ENCODE measurements around the gene SLC9A5.

The SLC9A5 gene

DNA sequence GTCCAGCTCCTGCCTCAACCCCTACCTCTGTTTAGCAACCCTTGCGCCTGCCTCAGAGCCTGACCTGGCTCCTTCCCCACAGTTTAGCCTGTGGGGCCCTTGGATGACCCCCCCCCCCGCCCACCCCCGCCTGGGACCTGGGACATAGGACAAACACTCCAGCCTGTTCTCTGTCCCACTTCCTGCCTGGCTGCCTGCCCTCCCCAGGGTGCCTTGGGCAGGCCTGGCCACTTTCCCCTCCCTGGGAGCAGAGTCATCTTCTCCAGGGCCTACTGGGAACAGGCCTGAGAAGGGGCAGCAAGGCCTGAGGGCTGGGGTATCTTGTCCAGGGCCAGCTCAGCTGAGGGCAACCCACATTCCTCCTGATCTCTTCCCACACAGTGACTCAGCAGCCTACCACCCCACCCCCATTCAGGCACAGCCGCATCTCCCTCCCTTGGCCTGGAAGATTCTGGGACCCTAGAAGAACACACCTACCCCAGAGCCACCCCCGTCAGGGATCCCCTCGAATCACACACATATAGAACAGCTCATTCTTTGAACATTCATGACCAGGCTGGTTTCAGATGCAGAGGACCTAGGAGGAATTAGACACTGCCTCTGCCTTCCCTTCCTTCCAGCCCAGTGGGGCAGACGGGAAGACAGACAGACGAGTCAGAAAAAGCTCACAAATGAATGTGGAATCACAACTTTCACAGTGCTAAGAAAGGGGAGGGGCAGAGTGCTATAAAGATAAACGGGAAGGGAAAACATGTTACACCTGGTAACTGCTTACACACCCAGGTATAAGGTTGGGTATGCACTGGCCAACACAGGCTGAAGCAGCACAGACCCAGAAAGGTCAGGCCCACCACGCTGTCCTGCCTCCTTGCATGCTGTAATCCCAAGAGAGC lies 7.5 kb upstream of the SLC9A5 start:
- DNase-seq: no peak

DNA sequence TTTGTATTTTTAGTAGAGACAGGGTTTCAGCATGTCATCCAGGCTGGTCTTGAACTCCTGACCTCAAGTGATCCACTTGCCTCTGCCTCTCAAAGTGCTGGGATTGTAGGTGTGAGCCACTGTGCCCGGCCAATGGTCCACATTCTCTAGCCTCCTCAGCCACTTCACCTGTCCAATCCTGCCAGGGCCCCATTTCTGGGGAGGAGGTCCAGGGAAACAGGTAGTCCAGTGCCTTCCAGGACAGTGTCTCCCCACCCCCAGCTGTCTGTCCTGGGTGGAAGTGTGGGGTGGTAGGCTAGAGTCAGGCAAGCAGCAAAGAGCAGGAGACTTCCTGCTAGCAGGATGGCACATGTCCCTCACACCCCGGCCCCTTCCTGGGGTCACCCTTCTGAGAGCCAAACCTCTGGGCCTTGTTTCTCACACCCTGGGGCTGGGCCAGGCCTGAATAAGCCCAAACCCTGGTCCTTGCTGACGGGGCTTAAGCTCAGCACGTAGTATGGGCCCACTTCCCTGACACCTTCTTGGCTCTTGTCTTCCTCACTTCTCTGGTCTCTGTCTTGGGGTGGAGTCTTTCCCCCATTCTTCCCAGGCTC lies 6.5 kb upstream of the SLC9A5 start:
- no peak for DNase-seq

DNA sequence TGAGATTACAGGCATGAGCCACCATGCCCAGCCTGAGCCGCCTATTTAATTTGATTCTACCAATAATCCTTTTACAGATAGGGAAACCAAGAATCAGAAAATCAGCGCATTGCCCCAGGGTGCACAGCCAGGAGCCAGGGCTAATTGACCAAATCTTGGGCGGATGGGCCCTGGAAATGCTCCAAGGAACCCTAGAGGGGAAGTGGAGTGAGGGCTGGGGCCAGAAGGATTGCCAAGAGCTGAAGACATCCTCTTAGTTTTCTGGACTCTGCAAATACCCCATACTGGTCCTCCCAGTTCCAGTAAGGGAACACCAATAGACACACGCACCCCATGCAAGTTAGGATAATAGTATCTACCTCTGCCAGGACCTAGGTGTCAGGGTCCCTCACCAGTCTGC lies 5.3 kb upstream of the SLC9A5 start:
- no peak for DNase-seq

DNA sequence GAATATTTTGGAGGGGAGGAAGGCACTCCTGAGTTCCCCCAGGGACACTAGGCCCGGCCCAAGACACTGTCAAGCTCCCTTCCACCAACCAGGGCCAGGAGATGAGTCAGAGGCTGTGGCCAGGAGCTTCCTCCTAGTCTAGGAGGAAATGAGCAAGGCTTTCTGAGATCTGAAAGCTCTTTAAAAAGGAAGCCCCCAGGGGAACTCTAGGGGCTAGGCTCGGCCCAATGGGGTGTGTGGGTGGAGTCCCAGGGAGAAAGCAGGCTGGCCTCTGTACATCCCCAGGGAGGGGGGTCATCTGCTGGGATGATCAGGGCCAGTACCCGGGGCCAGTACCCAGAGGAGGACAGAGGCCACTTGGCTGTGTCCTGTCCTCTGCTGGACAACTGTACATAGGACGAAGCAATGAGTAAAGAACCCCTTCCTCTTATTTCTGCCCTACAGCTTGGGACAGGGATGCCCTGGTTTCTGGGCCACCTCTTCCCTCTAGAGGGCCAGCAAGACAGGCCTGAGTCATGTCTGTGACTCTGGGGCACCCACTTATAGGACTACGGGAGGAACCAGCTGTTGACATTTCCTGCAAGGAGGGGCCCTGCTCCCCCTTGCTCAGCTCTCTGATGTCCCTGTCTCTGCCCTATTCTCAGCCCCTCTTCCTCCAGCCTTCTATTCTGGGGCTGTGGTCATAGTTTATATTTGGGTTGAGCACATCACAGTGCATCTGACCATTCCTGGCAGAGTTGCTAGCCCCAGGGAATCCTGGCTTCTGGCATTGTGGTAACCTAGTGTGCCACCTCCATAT lies 4.2 kb upstream of the SLC9A5 start:
- peak; percentile 84 to 86 for DNase-seq

DNA sequence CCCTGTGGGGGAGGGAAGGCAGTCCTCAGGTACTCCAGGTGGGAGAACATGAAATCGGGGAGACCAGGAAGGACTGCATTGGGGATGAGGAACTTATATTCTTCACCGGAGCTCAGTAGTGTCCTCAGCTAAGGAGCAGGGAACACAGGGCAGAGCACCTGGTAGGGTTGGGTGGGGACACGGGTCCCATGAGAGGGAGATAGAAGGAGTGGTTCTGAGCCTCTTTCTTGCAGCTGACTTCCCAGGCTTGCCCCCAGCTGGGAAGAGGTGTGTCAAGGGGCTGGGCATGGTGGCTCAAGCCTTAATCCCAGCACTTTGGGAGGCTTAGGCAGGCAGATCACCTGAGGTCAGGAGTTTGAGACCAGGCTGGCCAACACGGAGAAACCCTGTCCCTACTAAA lies 3.6 kb upstream of the SLC9A5 start:
- no peak for DNase-seq

DNA sequence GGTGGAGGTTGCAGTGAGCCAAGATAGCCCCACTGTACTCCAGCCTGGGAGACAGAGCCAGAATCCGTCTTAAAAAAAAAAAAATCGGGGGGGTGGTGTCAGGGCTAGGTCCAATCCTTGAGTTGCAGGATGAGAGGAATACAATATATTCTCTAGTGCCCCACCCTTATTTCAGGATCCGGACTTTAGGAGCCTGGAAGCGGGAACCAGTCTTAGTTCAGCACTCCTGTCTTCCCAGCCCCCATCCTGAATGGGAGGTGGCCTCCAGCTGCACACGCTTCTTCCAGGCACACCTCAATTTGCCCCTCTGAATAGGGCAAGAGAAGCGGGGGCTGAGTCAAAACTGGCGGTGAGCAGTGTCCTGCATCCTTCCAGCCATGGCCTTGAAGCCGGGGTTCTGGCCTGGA lies 3.1 kb upstream of the SLC9A5 start:
- DNase-seq: no peak

DNA sequence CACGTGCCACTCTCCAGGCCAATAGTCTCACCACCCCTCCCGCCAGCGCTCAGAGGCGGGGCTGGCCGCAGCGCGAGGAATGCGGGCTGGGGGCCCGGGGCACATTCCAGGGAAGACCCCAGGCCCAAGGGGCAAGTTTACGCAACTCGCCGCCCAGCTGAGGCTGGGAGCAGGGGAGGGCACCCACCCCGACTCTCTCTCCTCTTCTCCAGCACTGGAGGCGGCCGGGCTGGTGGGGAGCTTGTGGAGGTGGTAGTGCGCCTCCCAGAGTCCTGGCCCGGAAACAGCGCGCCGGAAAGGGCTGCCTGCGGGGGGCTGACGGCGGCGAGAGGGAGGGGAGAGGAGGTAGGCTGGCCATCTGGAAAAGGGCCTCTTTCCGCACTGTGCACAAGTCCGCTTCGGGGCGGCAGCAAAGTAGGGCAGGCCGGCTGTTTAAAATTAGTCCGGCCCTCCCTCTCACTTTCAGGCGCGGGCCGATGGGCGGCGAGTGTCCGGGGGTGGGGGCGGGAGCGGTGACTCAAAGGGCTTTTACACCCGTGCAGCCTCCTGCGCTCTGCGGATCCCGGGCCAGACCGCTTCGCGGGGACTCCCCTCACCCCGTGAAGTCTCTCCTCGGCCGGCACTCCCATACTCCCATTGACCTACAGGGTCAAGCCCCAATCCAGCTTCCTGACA lies 2.6 kb upstream of the SLC9A5 start:
- peak; percentile 48 to 52 for DNase-seq

DNA sequence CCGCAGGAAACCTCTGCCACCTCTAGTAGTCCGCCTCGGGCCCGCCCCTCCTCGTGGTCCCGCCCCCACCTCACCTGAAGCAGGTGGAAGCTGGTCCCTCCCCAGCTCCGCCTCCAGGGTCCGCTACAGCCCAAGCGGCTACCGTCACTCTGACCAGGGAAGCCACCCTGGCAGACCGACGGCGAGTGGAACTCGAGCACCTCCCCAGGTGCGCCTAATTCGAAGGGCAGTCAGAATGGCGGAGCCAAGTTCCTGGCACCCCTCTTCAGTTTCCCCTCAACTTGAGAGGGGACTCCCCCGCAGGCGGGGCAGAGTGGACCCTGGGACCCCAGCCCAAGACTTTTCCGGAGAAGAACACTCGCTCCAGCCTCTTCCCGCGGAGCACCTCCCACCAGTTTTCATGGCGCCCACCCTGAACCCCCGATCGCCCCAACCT lies 2.0 kb upstream of the SLC9A5 start:
- peak in 1 of 2 donors; percentile 57 for DNase-seq

DNA sequence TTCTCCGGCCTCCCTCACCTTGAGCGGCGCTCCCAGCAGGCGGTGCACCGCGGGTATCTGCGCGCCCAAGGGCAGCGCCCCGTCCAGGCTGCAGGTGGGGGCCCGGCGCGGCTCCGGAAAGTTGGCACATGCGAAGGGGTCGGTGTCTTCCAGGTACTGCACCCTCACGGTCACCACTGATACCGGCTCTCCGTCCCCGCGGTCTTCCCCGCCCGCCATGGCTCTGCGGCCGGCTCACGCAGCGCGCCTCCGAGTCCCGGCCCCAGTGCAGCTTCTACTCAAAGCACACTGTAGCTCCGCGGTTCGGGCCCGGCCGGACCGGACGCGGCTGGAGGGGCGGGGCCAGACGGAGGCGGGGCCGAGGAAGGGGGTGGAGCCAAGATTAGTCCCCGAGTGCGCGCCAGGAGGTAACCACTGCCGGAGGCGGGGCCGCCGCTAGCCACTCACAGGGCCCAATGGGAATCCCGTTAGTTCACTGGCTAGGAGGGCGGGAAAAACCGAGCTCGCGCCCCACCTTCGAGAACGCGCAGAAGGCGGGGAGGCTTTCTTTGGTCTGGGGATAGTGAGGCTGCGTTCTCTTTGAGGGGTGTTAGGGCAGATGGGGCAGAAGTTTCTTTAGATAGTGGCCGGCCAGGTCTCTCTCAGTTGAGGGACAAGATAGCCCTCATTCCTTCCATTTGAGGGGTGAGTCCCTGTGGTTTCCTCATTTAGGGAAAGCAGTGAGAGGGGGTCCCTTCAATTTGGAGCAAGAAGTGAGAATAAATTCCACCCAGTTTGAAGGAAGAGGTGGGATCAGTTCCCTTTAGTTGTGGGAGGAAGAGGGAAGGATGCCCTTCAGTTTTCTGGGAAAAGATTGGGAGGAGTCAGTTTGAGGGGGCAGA lies 1.3 kb upstream of the SLC9A5 start, which contains the start of gene FHOD1:
TSS of gene FHOD1 (minus strand) at position 290 of the 881 bp plus-strand sequence. CDS start at position 219, 71 bp downstream.
- peak; percentile 96 for DNase-seq

DNA sequence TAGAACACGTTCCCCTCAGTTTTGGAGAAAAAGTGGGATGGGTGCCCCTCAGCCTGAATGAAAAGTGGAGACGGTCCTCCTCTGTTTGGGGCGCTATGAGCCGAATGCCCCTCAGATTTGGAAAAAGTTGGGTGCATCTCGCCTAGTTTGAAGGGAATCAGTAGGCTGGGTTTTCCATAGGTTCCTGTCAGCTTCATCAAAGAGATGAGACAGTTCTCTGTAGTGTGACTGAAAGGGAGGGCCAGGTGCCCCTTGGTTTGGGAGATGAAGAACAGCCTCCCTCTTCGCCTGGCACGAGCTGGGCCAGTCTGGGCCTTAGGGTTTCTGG lies 742 bp upstream of the SLC9A5 start:
- DNase-seq: no peak

DNA sequence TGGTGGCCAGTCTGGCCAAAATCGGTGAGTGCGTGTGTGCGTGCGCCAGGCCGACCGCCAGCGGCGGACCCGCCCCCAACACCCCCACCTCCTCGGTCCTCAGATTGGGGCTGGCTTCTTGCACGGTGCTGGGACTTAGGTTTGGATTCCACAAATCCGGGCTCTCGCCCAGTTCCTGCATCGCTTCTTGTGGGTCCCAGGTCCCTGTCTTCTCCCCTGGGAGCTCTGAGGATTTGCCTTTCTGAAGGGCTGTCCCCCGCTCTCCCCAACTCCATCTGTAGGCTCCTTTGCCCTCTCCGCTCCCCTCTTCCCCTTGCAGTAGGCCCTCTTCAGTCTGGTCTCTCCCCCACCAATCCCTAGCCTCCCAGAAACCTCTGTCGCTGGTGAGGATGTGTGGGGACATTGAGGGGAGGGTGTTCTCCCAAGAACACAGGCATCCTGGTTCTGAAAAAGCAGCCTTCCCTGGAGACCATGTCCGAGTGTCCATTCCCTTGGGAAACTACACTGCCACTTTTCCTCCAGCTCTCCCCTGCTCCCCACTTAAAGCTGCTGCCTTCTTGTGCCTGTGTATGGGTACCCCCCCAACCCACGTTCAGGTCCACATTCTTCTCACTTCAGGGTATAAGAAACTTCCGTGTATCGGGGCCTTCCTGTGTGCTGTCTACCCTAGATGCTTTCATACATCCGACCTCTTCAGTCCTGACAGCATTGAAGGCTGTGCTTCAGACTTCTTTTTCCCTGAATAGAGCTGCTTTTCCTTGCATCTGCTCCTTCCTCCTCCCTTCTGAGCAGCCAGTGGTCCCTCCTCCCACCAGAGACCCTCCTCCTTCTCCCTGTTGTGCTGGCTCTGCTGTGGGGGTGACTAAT lies 632 bp downstream of the SLC9A5 start:
- no peak for DNase-seq

DNA sequence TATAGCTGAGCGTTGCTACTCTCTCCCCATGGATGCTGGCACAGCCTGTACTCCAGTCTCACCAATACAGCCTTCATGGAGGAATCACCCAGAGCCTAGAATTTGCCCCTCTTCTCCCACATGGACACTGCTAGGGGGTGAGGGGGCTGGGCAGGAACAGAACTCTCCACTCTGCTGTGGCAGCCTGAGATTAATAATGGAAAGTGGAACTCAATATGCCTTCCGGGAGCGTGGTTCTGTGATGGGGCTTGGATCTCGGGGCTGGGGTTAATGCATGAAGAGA lies 1.2 kb downstream of the SLC9A5 start:
- no peak for DNase-seq

DNA sequence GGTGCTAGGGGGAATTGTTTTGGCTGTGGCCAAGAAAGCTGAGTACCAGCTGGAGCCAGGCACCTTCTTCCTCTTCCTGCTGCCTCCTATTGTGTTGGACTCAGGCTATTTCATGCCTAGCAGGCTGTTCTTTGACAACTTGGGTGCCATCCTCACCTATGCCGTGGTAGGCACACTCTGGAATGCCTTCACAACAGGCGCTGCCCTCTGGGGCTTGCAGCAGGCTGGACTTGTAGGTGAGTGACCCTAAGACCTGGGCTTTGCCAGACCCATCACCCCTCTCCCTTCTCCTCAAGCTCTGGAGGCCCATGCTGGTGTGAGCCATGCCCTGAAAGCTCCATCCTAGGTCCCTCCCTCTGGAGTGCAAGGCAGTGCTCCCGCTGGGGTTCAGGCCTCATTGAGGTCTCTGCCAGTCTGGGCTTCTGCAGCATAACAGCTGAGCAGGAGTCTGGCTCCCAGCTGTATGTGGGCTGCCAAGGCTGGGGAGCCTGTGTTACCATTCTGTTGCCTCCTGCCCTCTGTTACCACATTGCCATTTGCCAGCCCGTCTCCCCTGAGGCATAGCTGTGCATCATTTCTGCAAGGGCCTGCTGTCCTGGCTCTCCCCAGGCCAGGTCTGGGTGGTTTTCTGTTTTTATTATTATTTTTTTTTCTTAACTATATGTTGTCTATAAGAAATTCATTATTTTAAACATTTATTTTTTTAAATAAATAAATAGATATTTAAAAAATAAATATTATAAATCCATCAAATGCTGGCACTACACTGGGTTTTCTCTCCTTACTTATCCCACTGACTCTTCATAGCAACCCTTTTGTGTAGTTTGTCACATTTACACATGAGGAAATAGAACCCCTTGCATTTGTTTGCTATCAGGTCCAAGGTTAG lies 4.1 kb downstream of the SLC9A5 start:
- no peak for DNase-seq

DNA sequence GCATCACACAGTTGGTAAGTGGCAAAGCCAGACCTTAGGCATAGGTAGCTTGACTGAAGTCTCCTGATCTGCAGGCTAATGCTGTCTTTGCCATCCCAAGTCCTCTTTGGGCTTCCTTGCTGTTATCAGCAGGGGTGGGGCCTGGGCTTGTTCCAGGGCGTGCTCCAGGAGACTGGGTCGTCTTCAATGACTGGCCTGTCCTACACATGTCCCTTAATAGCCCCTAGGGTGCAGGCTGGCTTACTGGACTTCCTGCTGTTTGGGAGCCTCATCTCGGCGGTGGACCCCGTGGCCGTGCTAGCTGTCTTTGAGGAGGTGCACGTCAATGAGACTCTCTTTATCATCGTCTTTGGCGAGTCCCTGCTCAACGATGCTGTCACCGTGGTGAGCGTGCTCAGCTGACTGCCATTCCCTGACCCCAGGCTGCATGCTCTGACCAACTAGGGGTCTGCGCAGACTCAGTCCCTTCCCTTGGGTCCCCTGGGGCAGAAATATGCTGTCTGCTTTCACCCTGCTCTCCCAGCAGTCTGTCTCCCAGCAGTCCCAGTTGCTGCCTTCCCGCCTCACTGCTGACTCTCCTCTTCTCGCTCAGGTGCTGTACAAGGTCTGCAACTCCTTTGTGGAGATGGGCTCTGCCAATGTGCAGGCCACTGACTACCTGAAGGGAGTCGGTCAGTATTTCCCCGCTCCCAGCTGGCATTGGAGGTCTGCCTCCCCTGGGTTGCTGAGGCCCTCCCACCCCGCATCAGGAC lies 6.2 kb downstream of the SLC9A5 start:
- DNase-seq: no peak

DNA sequence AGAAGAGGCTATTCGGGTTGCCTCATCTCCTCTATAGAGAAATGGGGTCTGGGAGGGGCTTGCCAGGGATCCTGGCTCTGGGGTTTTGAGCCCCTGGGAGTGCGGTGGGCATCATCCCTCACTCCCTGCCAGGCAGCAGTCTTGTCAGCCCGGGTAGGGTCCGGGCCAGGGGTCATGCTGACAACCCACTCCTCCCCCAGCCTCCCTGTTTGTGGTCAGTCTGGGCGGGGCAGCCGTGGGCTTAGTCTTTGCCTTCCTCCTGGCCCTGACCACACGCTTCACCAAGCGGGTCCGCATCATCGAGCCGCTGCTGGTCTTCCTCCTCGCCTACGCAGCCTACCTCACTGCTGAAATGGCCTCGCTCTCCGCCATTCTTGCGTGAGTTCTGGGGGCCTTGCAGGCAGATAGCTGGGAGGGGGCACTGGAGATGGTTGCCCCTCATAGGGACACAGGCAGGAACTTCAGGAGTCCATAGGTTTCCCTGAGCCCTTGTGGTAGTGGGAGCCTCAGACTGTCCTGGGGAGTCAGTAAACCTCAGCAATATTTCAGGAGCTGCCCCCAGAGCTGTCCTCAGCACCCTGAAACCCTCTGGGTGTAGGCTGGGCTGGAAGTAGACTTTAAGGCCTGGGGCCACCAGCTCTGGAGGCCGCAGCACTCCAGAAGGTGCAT lies 6.9 kb downstream of the SLC9A5 start:
- DNase-seq: no peak

DNA sequence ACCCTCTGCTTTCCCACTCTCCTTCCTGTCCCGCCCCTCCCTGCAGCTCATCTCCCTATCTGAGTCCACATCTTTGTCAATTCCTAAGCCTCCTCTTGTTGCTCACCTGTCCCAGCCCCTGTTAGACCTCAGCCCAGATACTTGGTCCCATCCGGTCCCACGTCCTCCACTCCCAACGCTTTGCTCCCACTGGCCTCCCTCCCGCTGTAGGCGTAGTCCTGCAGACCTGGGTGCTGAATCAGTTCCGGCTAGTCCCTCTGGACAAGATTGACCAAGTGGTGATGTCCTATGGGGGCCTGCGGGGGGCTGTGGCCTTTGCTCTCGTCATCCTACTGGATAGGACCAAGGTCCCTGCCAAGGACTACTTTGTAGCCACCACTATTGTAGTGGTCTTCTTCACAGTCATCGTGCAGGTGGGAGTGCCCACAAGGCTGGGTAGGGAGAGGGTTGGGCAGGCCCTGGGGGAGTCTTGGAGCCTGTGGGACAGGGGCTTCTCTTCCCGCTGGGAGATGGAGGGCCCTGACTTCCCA lies 8.0 kb downstream of the SLC9A5 start:
- no peak for DNase-seq

DNA sequence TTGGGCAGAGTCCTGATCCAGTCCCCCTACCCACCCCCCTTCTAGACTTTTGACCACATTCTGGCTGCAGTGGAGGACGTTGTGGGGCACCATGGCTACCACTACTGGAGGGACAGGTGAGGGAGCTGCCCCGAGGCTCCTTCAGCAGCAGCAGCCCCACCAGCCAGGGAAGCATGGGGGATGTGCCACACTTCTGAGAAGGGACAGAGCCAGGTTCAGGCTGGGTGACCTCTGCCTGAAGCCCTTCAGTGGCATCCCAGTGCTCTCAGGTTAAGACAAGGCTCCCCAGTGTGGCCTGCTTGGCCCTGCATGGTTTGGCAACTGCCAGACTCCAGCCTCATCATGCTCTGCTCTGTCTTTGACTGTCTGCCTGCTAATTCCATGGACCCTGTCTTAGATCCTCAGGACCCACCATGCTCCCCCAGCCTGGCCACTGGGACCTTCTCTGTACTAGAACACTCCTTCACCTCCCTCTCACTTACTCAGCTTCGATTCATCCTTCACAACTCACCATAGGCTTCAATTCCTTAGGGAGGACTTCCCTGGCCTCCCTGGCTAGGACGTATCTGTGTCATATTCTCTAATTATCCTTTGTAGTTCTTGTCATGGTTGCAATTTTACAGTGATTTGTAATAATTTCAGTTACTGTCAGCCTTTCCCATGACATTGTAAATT lies 8.8 kb downstream of the SLC9A5 start:
- no peak for DNase-seq
